ENCODE measurements around the gene ANKFN1.

ANKFN1 gene

GRCh38 chr17:56475116-56475515, 321.8 kb downstream of the ANKFN1 start:
- no peak for TF ChIP-seq CTCF (IDR thresholded peaks at IDR 0.05; ENCODE audit: borderline replicate concordance, control extremely low read depth, extremely low read depth, insufficient read depth, missing control alignments)
- in situ Hi-C loops (cut with MboI; ENCODE audit: low sequenced_read_pairs, unreplicated experiment) = no loop called here
- DNase-seq (ENCODE audit: low spot score) = no peak

GRCh38 chr17:56478836-56479447, 325.7 kb downstream of the ANKFN1 start:
- peak; percentile 15 for DNase-seq (ENCODE audit: low spot score)
- TF ChIP-seq CTCF (IDR thresholded peaks at IDR 0.05; ENCODE audit: borderline replicate concordance, control extremely low read depth, extremely low read depth, insufficient read depth, missing control alignments) = peak; percentile 46
- in situ Hi-C loops (cut with MboI; ENCODE audit: low sequenced_read_pairs, unreplicated experiment) = no loop called here

- in situ Hi-C loops (cut with MboI; ENCODE audit: low sequenced_read_pairs, unreplicated experiment) = no loop called here
- no peak for DNase-seq (ENCODE audit: low spot score)
- no peak for TF ChIP-seq CTCF (IDR thresholded peaks at IDR 0.05; ENCODE audit: borderline replicate concordance, control extremely low read depth, extremely low read depth, insufficient read depth, missing control alignments)
These were observed 327.2 kb downstream of the ANKFN1 start for GRCh38 chr17:56480501-56480900.

- no peak for TF ChIP-seq CTCF (IDR thresholded peaks at IDR 0.05; ENCODE audit: borderline replicate concordance, control extremely low read depth, extremely low read depth, insufficient read depth, missing control alignments)
- in situ Hi-C loops (cut with MboI; ENCODE audit: low sequenced_read_pairs, unreplicated experiment) = no loop called here
These were observed 328.4 kb downstream of the ANKFN1 start for GRCh38 chr17:56481659-56482058.

GRCh38 chr17:56482229-56482628, 329.0 kb downstream of the ANKFN1 start:
- TF ChIP-seq CTCF (IDR thresholded peaks at IDR 0.05; ENCODE audit: borderline replicate concordance, control extremely low read depth, extremely low read depth, insufficient read depth, missing control alignments) = no peak
- in situ Hi-C loops (cut with MboI; ENCODE audit: low sequenced_read_pairs, unreplicated experiment) = no loop called here
- no peak for DNase-seq (ENCODE audit: low spot score)

More at GRCh38 chr17:56481659-56482058, 328.4 kb downstream of the ANKFN1 start:
- no peak for DNase-seq (ENCODE audit: low spot score)

- no peak for DNase-seq (ENCODE audit: low spot score)
- in situ Hi-C loops (cut with MboI; ENCODE audit: low sequenced_read_pairs, unreplicated experiment) = no loop called here
- TF ChIP-seq CTCF (IDR thresholded peaks at IDR 0.05; ENCODE audit: borderline replicate concordance, control extremely low read depth, extremely low read depth, insufficient read depth, missing control alignments) = no peak
These were observed 333.5 kb downstream of the ANKFN1 start for GRCh38 chr17:56486732-56487131.

Data from GM13976 (cell line).